PC-9 (cell line): ENCODE results near the gene SOX15. TPM values are rescaled to one million over a fixed set of nuclear protein-coding genes. Genes with fewer than 3 reads are reported as not detected.

Source experiments
- BruUV-seq: library from RNA; stranded (reverse); fragments of 400-500 nt; replicated peaks from 2 replicates; lab custom pipeline; 2021; lab: Mats Ljungman, UMichigan
- CTCF ChIA-PET: fragments of 300-600 bp; sonication (Branson Sonifier 250); formaldehyde crosslinking; loops from one replicate; lab custom pipeline; 2022; ENCODE audit warnings: antibody characterized with exemption; lab: Charles Lee
- POLR2A ChIA-PET: fragments of 300-600 bp; sonication (Branson Sonifier 250); formaldehyde crosslinking; loops from one replicate; lab custom pipeline; 2022; ENCODE audit warnings: antibody characterized with exemption; ENCODE audit not compliant: unreplicated experiment; lab: Charles Lee
- DNase-seq, 2 experiments: peaks; one replicate each; pipeline versions ENCODE4 v3.0.0 to v3.0.0-alpha.2; 2015 to 2022; ENCODE audit warnings: mixed read lengths in 1 of 2
- H2AFZ ChIP-seq: fragments of 200-600 bp; sonication (generic); 2 replicates; pipeline ENCODE4 v1.8.1; 2017; ENCODE audit warnings: antibody characterized with exemption
- H3F3A ChIP-seq: fragments of 200-600 bp; sonication (generic); 2 replicates; pipeline ENCODE4 v1.8.1; 2017; ENCODE audit warnings: antibody characterized with exemption, mild to moderate bottlenecking, low read depth; ENCODE audit not compliant: insufficient read depth
- H3K27ac ChIP-seq: fragments of 200-600 bp; sonication (generic); 2 replicates; pipeline ENCODE4 v1.6.1; 2016; ENCODE audit warnings: mixed run types
- H3K27me3 ChIP-seq: fragments of 200-600 bp; sonication (generic); 2 replicates; pipeline ENCODE4 v1.6.1; 2016; ENCODE audit warnings: low read depth, mixed run types; ENCODE audit not compliant: insufficient read depth
- H3K36me3 ChIP-seq: fragments of 200-600 bp; sonication (generic); 2 replicates; pipeline ENCODE4 v1.6.1; 2016; ENCODE audit warnings: low read depth, mixed run types
- H3K4me1 ChIP-seq: fragments of 200-600 bp; sonication (generic); replicated peaks from 2 replicates; pipeline ENCODE4 v1.6.1; 2016; ENCODE audit warnings: mixed run types; ENCODE audit not compliant: insufficient read depth
- H3K4me2 ChIP-seq: fragments of 200-600 bp; sonication (generic); 2 replicates; pipeline ENCODE4 v1.6.1; 2017; ENCODE audit warnings: mixed run types
- H3K4me3 ChIP-seq: fragments of 200-600 bp; sonication (generic); 2 replicates; pipeline ENCODE4 v1.6.1; 2016; ENCODE audit warnings: mixed run types
- H3K79me2 ChIP-seq: fragments of 200-600 bp; sonication (generic); 2 replicates; pipeline ENCODE4 v1.6.1; 2017; ENCODE audit warnings: low read depth, mixed run types
- H3K9me2 ChIP-seq: fragments of 200-600 bp; sonication (generic); 2 replicates; pipeline ENCODE4 v1.8.1; 2017; ENCODE audit warnings: mild to moderate bottlenecking; ENCODE audit not compliant: insufficient read depth
- H3K9me3 ChIP-seq: fragments of 200-600 bp; sonication (generic); 2 replicates; pipeline ENCODE4 v1.8.1; 2016; ENCODE audit warnings: low read depth; ENCODE audit not compliant: insufficient read depth
- H4K20me1 ChIP-seq: fragments of 200-600 bp; sonication (generic); 2 replicates; pipeline ENCODE4 v1.8.1; 2017; ENCODE audit not compliant: insufficient read depth
- CTCF ChIP-seq: fragments of 200-600 bp; sonication (generic); conservative IDR thresholded peaks from 2 replicates; pipeline ENCODE4 v1.6.1; 2017; ENCODE audit warnings: mixed run types, antibody characterized with exemption, mild to moderate bottlenecking, moderate library complexity
- EZH2 ChIP-seq: fragments of 200-600 bp; sonication (generic); IDR thresholded peaks from 2 replicates; pipeline ENCODE4 v1.8.0; 2017; ENCODE audit warnings: antibody characterized with exemption, low read depth
- intact Hi-C: fragments of 100-400 bp; cut with micrococcal nuclease; formaldehyde crosslinking; loops from one replicate; pipeline ENCODE4 v1.10.0; 2022; ENCODE audit not compliant: unreplicated experiment
- total RNA-seq: library from RNA; stranded (reverse); gene quantifications from 2 replicates; pipeline ENCODE4 v1.2.3, GENCODE V29; 2021

Gene SOX15
- total RNA-seq, 1 experiment from 2014 or later, result 124 TPM

DNA sequence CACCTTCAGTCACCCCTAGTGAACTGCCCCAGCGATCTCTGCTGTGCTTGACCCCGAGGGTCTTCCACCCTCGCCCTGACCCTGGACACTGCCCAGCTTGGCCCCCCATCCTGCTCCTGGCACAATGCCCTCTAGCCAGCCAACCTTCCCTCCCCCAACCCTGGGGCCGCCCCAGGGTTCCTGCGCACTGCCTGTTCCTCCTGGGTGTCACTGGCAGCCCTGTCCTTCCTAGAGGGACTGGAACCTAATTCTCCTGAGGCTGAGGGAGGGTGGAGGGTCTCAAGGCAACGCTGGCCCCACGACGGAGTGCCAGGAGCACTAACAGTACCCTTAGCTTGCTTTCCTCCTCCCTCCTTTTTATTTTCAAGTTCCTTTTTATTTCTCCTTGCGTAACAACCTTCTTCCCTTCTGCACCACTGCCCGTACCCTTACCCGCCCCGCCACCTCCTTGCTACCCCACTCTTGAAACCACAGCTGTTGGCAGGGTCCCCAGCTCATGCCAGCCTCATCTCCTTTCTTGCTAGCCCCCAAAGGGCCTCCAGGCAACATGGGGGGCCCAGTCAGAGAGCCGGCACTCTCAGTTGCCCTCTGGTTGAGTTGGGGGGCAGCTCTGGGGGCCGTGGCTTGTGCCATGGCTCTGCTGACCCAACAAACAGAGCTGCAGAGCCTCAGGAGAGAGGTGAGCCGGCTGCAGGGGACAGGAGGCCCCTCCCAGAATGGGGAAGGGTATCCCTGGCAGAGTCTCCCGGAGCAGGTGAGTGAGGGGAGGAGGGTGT is 31.2 kb downstream of the SOX15 start, which contains the start of gene TNFSF13:
Gene TNFSF13 (plus strand): TSS at position 207 of the 776 bp plus-strand sequence. CDS start 290 bp downstream, at position 497.
- H4K20me1 ChIP-seq, result no peaks in the 10 kb centered on the region
- H3K36me3 ChIP-seq, result no peaks in the 10 kb centered on the region
- ChIA-PET POLR2A (interaction anchor here (0.7 to 1.5 kb wide), 2 partner anchors 124 to 158 kb away, joined by 3 to 11 read pairs; no protein-coding TSS in a partner anchor), CTCF (interaction anchor here (0.6 kb wide), 2 partner anchors 79 to 92 kb away, joined by 3 to 10 read pairs; partner anchors contain the start of gene ZBTB4)
- no peaks in the 10 kb centered on the region for H3F3A ChIP-seq
- peaks cover 9% of the 10 kb centered on the region for H3K4me1 ChIP-seq
- H3K4me3 ChIP-seq, result peak within 1 kb of the TSS; percentile 50
- intact Hi-C loops, result loop anchor here (1.0 to 2.0 kb wide), 4 partner anchors 74 to 207 kb away; partner anchors contain the start of genes PLSCR3, POLR2A and TMEM256
- no peaks in the 10 kb centered on the region for H3K9me2 ChIP-seq
- H3K27ac ChIP-seq, result peak within 1 kb of the TSS; percentile 78
- peaks cover 17% of the 10 kb centered on the region for H3K79me2 ChIP-seq
- no peaks in the 10 kb centered on the region for H3K27me3 ChIP-seq
- H3K9me3 ChIP-seq, result no peaks in the 10 kb centered on the region
- TSS peak; percentile 32 for BruUV-seq
- TF ChIP-seq EZH2 (no peak), CTCF (no peak)
- peak within 1 kb of the TSS; percentile 74; the same call in 1 of the 2 replicates for H2AFZ ChIP-seq
- peak within 1 kb of the TSS; percentile 87 for H3K4me2 ChIP-seq
- peak in 1 of 2 experiments; percentile 48 for DNase-seq

DNA sequence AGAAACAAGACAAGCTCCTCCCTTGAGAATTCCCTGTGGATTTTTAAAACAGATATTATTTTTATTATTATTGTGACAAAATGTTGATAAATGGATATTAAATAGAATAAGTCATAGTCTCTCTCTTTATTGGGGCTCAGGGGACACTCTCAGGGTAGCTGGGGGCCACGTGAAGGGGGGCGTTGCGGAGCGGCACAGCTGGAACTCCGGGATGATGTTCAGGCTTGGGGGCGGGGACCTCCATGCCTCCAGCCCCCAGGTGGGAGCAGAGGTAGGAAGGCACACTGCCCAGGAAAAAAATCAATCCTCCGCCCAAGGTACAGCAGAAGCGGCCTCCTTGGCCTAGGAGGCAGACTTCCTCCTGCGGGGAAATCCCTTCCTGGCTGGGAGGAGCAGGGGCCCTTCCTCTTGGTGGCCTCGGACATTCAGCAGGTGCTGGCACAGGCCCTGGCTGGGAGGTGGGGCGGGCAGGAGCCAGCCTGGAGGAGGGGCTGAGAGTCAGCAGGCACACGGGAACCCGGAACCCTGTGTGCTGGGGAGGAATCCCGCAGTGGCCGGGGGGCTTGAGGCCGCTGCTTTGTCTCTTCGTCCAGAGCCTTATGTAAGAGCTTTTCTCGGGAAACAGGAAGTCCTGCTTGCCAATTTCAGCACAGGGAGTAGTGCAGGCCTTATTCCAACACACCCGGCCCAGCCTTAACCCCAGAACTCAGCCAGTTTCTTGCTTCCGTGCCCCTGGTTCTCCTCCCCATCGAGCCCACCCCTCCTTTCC is 31.9 kb downstream of the SOX15 start:
- BruUV-seq, result no TSS peak
- Histone ChIP-seq H3K27me3 (no peaks in the 10 kb centered on the region), H3K4me2 (peak overlapping the region; percentile 87), H3K79me2 (peaks cover 9% of the 10 kb centered on the region), H4K20me1 (no peaks in the 10 kb centered on the region), H3F3A (no peaks in the 10 kb centered on the region), H3K27ac (peak overlapping the region; percentile 78), H2AFZ (peak overlapping the region; percentile 74; the same call in 1 of the 2 replicates), H3K9me2 (no peaks in the 10 kb centered on the region), H3K4me3 (peak overlapping the region; percentile 50), H3K36me3 (no peaks in the 10 kb centered on the region), H3K4me1 (peaks cover 9% of the 10 kb centered on the region), H3K9me3 (no peaks in the 10 kb centered on the region)
- peak; percentile 78 to 97 for DNase-seq
- ChIA-PET CTCF (interaction anchor here (0.6 to 1.4 kb wide), 3 partner anchors 44 to 232 kb away, joined by 3 to 7 read pairs (median 3); no protein-coding TSS in a partner anchor), POLR2A (interaction anchor here (0.7 to 1.5 kb wide), 2 partner anchors 58 to 123 kb away, joined by 4 to 11 read pairs; no protein-coding TSS in a partner anchor)
- TF ChIP-seq CTCF (no peak), EZH2 (no peak)
- intact Hi-C loops, result loop anchor here (1.0 to 2.0 kb wide), 4 partner anchors 73 to 207 kb away; partner anchors contain the start of genes PLSCR3, POLR2A and TMEM256
